Uterus (tissue), 2 donors: ENCODE measurements around the gene FGB.

Source experiments
- CTCF ChIP-seq, 4 experiments: fragments of 200-600 bp in 2 of 4; fragments of 450-650 bp in 2 of 4; sonication (generic) in 2 of 4; IDR thresholded peaks; one replicate each; pipeline ENCODE4 v1.5.1; 2016 to 2019; ENCODE audit warnings: antibody characterized with exemption in 4 of 4, mild to moderate bottlenecking in 2 of 4, moderate library complexity in 1 of 4
- POLR2A ChIP-seq, 2 donors: fragments of 450-650 bp; IDR thresholded peaks; one replicate each; pipeline ENCODE4 v1.6.1; 2016; ENCODE audit warnings: antibody characterized with exemption in 2 of 2, mild to moderate bottlenecking in 1 of 2, moderate library complexity in 1 of 2

GRCh38 chr4:154616731-154617130, 53.9 kb downstream of the FGB start:
- TF ChIP-seq POLR2A (IDR thresholded peaks at IDR 0.05): no peak
- no peak for TF ChIP-seq CTCF (IDR thresholded peaks at IDR 0.05)
